HepG2 (cell line): Measurements from ENCODE around the gene MAN2A2. TPM values are rescaled to one million over a fixed set of nuclear protein-coding genes. Genes with fewer than 3 reads are reported as not detected.

Source experiments
- ATAC-seq: fragments of 200-7000 bp; cut with Tn5 transposase; 3 replicates; pipeline ENCODE4 v1.9.1; 2020; ENCODE audit warnings: mild to moderate bottlenecking, moderate library complexity
- BruUV-seq: library from RNA; stranded (reverse); fragments of 400-500 nt; replicated peaks from 2 replicates; lab custom pipeline; 2021; lab: Mats Ljungman, UMichigan
- CTCF ChIA-PET: fragments of 300-600 bp; formaldehyde crosslinking; extraction: SDS; loops from one replicate; lab custom pipeline; 2021; ENCODE audit warnings: low total read pairs, inconsistent platforms, low intra/inter-chr PET ratio; lab: Yijun Ruan, JAX
- POLR2A ChIA-PET: fragments of 350-600 bp; sonication (Branson Sonifier 250); formaldehyde crosslinking; loops from one replicate; lab custom pipeline; 2020; ENCODE audit warnings: antibody characterized with exemption, inconsistent platforms; lab: Yijun Ruan, JAX
- DNase-seq: peaks from one replicate; pipeline ENCODE4 v3.0.0-alpha.2; 2015; ENCODE audit warnings: low spot score
- FAIRE-seq: peaks from 3 replicates; lab custom pipeline; 2011; peaks lifted over from hg19 to GRCh38; lab: Jason Lieb, UNC
- H2AFZ ChIP-seq: one replicate; pipeline ENCODE4 v1.6.1; 2011; ENCODE audit warnings: low read length, inconsistent platforms
- H3K27ac ChIP-seq: fragments of 300-600 bp; 3 replicates; pipeline ENCODE4 v1.8.0; 2011; ENCODE audit warnings: mixed run types, mild to moderate bottlenecking, mixed read lengths, low read length, inconsistent platforms; ENCODE audit not compliant: insufficient read depth; ENCODE audit errors: extremely low read length
- H3K27me3 ChIP-seq, 2 experiments: fragments of 200-600 bp in 1 of 2; 2 replicates in 1 of 2; 3 replicates in 1 of 2; pipeline versions ENCODE4 v1.6.0 to v1.8.0; 2011; ENCODE audit warnings: low read length in 2 of 2, mild to moderate bottlenecking in 2 of 2, moderate library complexity in 2 of 2, inconsistent platforms in 1 of 2; ENCODE audit not compliant: insufficient read depth in 2 of 2, control insufficient read depth in 1 of 2
- H3K36me3 ChIP-seq, 2 experiments: fragments of 200-600 bp in 1 of 2; replicated peaks in 1 of 2; 2 replicates in 1 of 2; 3 replicates in 1 of 2; pipeline versions ENCODE4 v1.5.1 to v1.8.0; 2011; ENCODE audit warnings: low read length in 2 of 2, inconsistent platforms in 1 of 2; ENCODE audit not compliant: insufficient read depth in 2 of 2, control insufficient read depth in 1 of 2
- H3K4me1 ChIP-seq: 2 replicates; pipeline ENCODE4 v1.5.1; 2012; ENCODE audit warnings: low read length, inconsistent platforms; ENCODE audit not compliant: insufficient read depth
- H3K4me2 ChIP-seq: 2 replicates; pipeline ENCODE4 v1.6.0; 2011; ENCODE audit warnings: low read depth, low read length, inconsistent platforms
- H3K4me3 ChIP-seq, 3 experiments: fragments of 200-600 bp in 1 of 3; sonication (generic), shearing (Covaris generic) in 1 of 3; replicated peaks in 1 of 3; 2 replicates each; pipeline ENCODE4 v1.5.1; 2011 to 2016; ENCODE audit warnings: low read length in 3 of 3, inconsistent platforms in 2 of 3, low read depth in 2 of 3, mild to moderate bottlenecking in 2 of 3, control low read depth in 1 of 3, mixed read lengths in 1 of 3; ENCODE audit not compliant: insufficient read depth in 1 of 3
- H3K79me2 ChIP-seq: one replicate; pipeline ENCODE4 v1.6.1; 2011; ENCODE audit warnings: low read length, inconsistent platforms; ENCODE audit not compliant: insufficient read depth
- H3K9ac ChIP-seq: 2 replicates; pipeline ENCODE4 v1.6.0; 2011; ENCODE audit warnings: mild to moderate bottlenecking, low read depth, low read length, inconsistent platforms; ENCODE audit not compliant: insufficient read depth
- H3K9me3 ChIP-seq: 2 replicates; pipeline ENCODE4 v1.5.1; 2012; ENCODE audit warnings: mild to moderate bottlenecking, low read length
- H4K20me1 ChIP-seq: 2 replicates; pipeline ENCODE4 v1.6.0; 2011; ENCODE audit warnings: inconsistent platforms, mild to moderate bottlenecking, low read length, moderate library complexity; ENCODE audit not compliant: insufficient read depth
- CCDC6 ChIP-seq: sonication (generic); formaldehyde crosslinking; IDR thresholded peaks from 2 replicates; pipeline ENCODE4 v1.8.1; 2022; ENCODE audit warnings: mild to moderate bottlenecking, missing genetic modification reagents, moderate library complexity
- HIC2 ChIP-seq: sonication (generic); formaldehyde crosslinking; IDR thresholded peaks from 2 replicates; pipeline ENCODE4 v1.9.0; 2022; ENCODE audit warnings: low read depth, missing genetic modification reagents
- HINFP ChIP-seq: sonication (generic); formaldehyde crosslinking; IDR thresholded peaks from 2 replicates; pipeline ENCODE4 v1.4.0; 2020; ENCODE audit warnings: low read depth, mild to moderate bottlenecking, missing genetic modification reagents
- HNRNPLL ChIP-seq: fragments of 200-400 bp; formaldehyde crosslinking; IDR thresholded peaks from 2 replicates; pipeline ENCODE4 v1.6.1; 2017; ENCODE audit warnings: mild to moderate bottlenecking, low read depth, low read length; ENCODE audit not compliant: poor library complexity, severe bottlenecking
- JARID2 ChIP-seq: sonication (generic); formaldehyde crosslinking; IDR thresholded peaks from 2 replicates; pipeline ENCODE4 v1.8.1; 2023; ENCODE audit warnings: missing genetic modification reagents, inconsistent platforms; ENCODE audit not compliant: insufficient replicate concordance
- NFYC ChIP-seq: IDR thresholded peaks from 2 replicates; pipeline ENCODE4 v1.6.1; 2016; ENCODE audit warnings: missing genetic modification reagents, missing compliant biosample characterization
- NPAS2 ChIP-seq: sonication (generic); formaldehyde crosslinking; IDR thresholded peaks from 2 replicates; pipeline ENCODE4 v1.8.0; 2022; ENCODE audit warnings: mild to moderate bottlenecking, missing genetic modification reagents, borderline replicate concordance
- NR1H2 ChIP-seq: sonication (generic); formaldehyde crosslinking; IDR thresholded peaks from 2 replicates; pipeline ENCODE4 v1.8.1; 2022; ENCODE audit warnings: low read depth, missing genetic modification reagents, borderline replicate concordance
- RAD21 ChIP-seq: fragments of 450-650 bp; formaldehyde crosslinking; IDR thresholded peaks from 2 replicates; pipeline ENCODE4 v1.5.0; 2020; ENCODE audit warnings: mild to moderate bottlenecking
- REST ChIP-seq, 2 experiments: IDR thresholded peaks; 2 replicates each; pipeline ENCODE4 v1.6.1; 2011 to 2012; ENCODE audit warnings: low read length in 2 of 2, borderline replicate concordance in 1 of 2, low read depth in 1 of 2, mild to moderate bottlenecking in 1 of 2, moderate library complexity in 1 of 2
- UBTF ChIP-seq: sonication (generic); formaldehyde crosslinking; IDR thresholded peaks from 2 replicates; pipeline ENCODE4 v1.4.0; 2020; ENCODE audit warnings: mild to moderate bottlenecking, missing genetic modification reagents
- ZNF674 ChIP-seq: sonication (generic); formaldehyde crosslinking; IDR thresholded peaks from 2 replicates; pipeline ENCODE4 v1.5.0; 2020; ENCODE audit warnings: low read depth, mild to moderate bottlenecking, missing genetic modification reagents
- ZNF784 ChIP-seq: sonication (generic); formaldehyde crosslinking; IDR thresholded peaks from 2 replicates; pipeline ENCODE4 v1.5.1; 2020; ENCODE audit warnings: missing genetic modification reagents, mild to moderate bottlenecking, borderline replicate concordance
- WGBS: methylation state at CpG from one replicate; pipeline ENCODE4 v1.1.6; 2017; ENCODE audit warnings: low lambda C conversion rate; 5-methylcytosine and 5-hydroxymethylcytosine counted together
- in situ Hi-C: cut with HindIII; loops from 2 replicates; pipeline ENCODE4 v1.10.0; 2017; ENCODE audit warnings: low pct_unique_long_range_greater_than_20kb; ENCODE audit not compliant: extremely low pct_ligation_motif_present
- intact Hi-C: fragments of 100-400 bp; cut with micrococcal nuclease; formaldehyde crosslinking; loops from one replicate; pipeline ENCODE4 v1.10.0; 2022; ENCODE audit not compliant: unreplicated experiment
- polyA plus RNA-seq, 8 experiments: library from polyadenylated mRNA; depleted of rRNA in 3 of 8; stranded (reverse) in 7 of 8; unstranded in 1 of 8; fragments of >200 nt; fragmentation: Illumina TruSeq in 4 of 8; extraction: Trizol in 4 of 8; gene quantifications; 2 replicates each; pipeline versions ENCODE4 v1.2.1 to v1.2.3, GENCODE V29; 2011 to 2016; ENCODE audit warnings: low read depth in 4 of 8, missing spikeins in 1 of 8, mixed read lengths in 1 of 8; ENCODE audit not compliant: insufficient read depth in 1 of 8
- total RNA-seq, 5 experiments: library from RNA; depleted of rRNA; stranded (reverse); fragments of >200 nt; fragmentation: Illumina TruSeq; extraction: Trizol; gene quantifications; 2 replicates each; pipeline ENCODE4 v1.2.3, GENCODE V29; 2016; ENCODE audit warnings: low read depth in 1 of 5

Gene MAN2A2
- total and polyA plus RNA-seq, 2 of the 13 experiments (the other 11 are each of a cell fraction or from before 2014, with no cell fraction given) = 17.5 to 51.5 TPM

- ChIA-PET POLR2A (interaction anchor here (0.6 to 4.5 kb wide), 16 partner anchors 10 to 740 kb away, joined by 3 to 45 read pairs (median 4); partner anchors contain the start of genes BLM, MAN2A2, PRC1 and RCCD1), CTCF (interaction anchor here (1.2 to 1.4 kb wide), 2 partner anchors 30 to 101 kb away, joined by 3 to 4 read pairs; no protein-coding TSS in a partner anchor)
- in situ Hi-C loops = loop anchor here (25.0 kb wide), 1 partner anchor 331 kb away; no protein-coding TSS in a partner anchor
- H4K20me1 ChIP-seq = no peaks in the 10 kb centered on the region
- FAIRE-seq = no peak
- H3K4me2 ChIP-seq = peak overlapping the region; percentile 89
- intact Hi-C loops = loop anchor here (5.0 to 10.0 kb wide), 4 partner anchors 44 to 121 kb away; partner anchors contain the start of gene PRC1
- no peaks in the 10 kb centered on the region for H3K9me3 ChIP-seq
- H3K27me3 ChIP-seq = no peaks in the 10 kb centered on the region; a peak in 2 of 5 replicates
- peak overlapping the region; percentile 96 for H3K27ac ChIP-seq
- no peak overlapping the region for H2AFZ ChIP-seq
- no peaks in the 10 kb centered on the region for H3K36me3 ChIP-seq
- peaks cover 6% of the 10 kb centered on the region for H3K79me2 ChIP-seq
- no TSS peak for BruUV-seq
- no peak for ATAC-seq
- peak overlapping the region; percentile 67 to 91 (median 87); a peak in 5 of 6 replicates for H3K4me3 ChIP-seq
- no peak for DNase-seq
- peaks cover 56% of the 10 kb centered on the region for H3K4me1 ChIP-seq
- peak overlapping the region; percentile 88 for H3K9ac ChIP-seq
- WGBS = 8% methylated on average over 6 of the region's 6 CpGs
- TF ChIP-seq HIC2 (CRISPR knock-in tag) (no peak), HINFP (CRISPR knock-in tag) (no peak), NR1H2 (CRISPR knock-in tag) (no peak), JARID2 (CRISPR knock-in tag) (no peak), ZNF784 (CRISPR knock-in tag) (no peak), CCDC6 (CRISPR knock-in tag) (peak; percentile 67; the same call in 1 of the 2 replicates), NFYC (CRISPR knock-in tag) (no peak), REST (IDR thresholded peaks at IDR 0.05; ENCODE audit: borderline replicate concordance in 1 of 2, low read depth in 1 of 2, low read length in 2 of 2) (no peak), UBTF (CRISPR knock-in tag) (no peak), ZNF674 (CRISPR knock-in tag) (no peak), HNRNPLL (no peak), RAD21 (0 out of 2 replicates have a peak, but pooled peaks have one; percentile 19), NPAS2 (CRISPR knock-in tag) (no peak)
Measured at GRCh38 chr15:90931575-90931827, 28.4 kb downstream of the MAN2A2 start.
